ENCODE data around the gene BLMH.

- TF ChIP-seq CTCF (IDR thresholded peaks at IDR 0.05) (no peak), POLR2A (IDR thresholded peaks at IDR 0.05) (no peak), EP300 (IDR thresholded peaks at IDR 0.05) (no peak)
Observed at GRCh38 chr17:30337393-30337999, 45.8 kb upstream of the BLMH start.

Measured in ovary (tissue), 3 donors.